Measurements from ENCODE around the gene GAA.
"Not testable (repeated sequence)": the region's sequence is repeated elsewhere in the genome, so short reads cannot be mapped to it uniquely, and the experiment has no call there.

Gene GAA

GRCh38 chr17:80083136-80083661 is 18.2 kb upstream of the GAA start:
- DNase-seq (ENCODE audit: low spot score) = no peak

DNA sequence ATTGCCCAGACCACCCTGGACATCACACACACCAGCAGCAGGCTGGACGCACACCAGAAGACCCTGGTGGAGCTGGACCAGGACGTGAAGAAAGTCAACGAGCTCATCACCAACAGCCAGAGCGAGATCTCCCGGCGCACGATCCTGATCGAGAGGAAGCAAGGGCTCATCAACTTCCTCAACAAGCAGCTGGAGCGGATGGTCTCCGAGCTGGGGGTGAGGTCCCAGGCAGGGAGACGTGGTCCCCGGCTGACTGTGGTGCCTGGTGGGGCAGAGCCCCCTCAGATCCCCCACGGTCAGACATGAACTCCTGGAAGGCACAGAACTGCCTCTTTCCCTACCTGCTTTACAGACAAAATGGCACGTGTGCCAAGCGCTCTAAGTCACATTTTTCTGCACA is 16.6 kb upstream of the GAA start:
- DNase-seq (ENCODE audit: low spot score) = no peak

- DNase-seq (ENCODE audit: low spot score) = no peak
Observed at GRCh38 chr17:80086081-80086480, 15.3 kb upstream of the GAA start.

GRCh38 chr17:80086616-80087015 is 14.8 kb upstream of the GAA start:
- DNase-seq (ENCODE audit: low spot score) = no peak

DNA sequence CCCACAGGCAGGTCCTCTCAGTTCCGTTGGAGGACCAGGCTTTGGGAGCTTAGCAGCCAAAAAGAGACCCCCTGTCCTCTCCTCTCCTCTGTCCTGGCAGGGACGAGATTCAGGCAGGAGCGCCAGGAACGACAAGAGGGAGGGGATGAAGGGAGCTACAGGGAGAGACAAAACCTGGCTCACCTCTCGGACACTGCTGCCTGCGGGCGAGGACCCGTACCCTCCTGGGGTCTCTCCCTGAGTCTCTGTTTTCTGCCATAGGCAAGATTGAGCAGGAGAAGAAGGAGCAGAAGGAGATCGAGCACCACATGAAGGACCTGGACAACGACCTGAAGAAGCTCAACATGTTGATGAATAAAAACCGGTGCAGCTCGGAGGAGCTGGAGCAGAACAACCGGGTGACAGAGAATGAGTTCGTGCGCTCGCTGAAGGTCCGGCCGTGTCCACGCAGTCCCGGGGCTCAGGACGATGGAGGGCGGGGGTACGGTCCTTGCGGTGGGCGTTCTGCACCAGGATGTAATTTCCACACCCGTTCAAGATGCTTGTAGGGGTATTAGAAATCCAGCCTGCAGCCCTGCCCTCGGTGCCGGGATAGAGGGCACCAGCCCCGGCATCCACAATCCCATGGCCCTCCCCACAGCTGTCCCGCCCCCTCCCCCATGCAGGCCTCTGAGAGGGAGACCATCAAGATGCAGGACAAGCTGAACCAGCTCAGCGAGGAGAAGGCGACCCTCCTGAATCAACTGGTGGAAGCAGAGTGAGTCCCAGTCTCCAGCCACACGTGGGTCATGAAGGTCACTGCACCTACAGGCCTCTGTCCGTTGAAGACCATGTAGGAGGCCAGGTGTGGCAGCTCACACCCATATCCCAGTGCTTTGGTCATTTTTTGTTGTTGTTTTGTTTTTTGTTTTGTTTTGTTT is 13.8 kb upstream of the GAA start:
- no peak for DNase-seq (ENCODE audit: low spot score)

GRCh38 chr17:80089762-80090161 is 11.6 kb upstream of the GAA start:
- DNase-seq (ENCODE audit: low spot score) = no peak

- not testable (repeated sequence) for DNase-seq (ENCODE audit: low spot score)
Observed at GRCh38 chr17:80090164-80090563, 11.2 kb upstream of the GAA start.

DNA sequence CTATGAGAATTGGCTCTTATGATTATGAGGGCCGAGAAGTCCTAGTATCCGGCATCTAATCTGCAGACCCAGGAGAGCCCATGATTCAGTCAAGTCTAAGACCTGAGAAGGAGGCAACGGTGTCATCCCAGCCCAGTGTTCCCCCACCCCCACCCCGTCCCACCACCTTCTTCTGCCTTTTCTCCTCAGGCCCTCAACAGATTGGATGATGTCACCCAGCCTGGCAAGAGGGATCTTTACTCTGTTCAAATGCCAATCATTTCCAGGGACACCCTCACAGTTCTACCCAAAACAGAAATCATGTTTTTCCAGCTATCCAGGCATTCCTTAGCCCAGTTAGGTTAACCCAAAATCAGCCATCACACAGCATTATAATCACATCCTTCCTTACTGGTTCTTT is 10.0 kb upstream of the GAA start:
- DNase-seq (ENCODE audit: low spot score) = no peak

GRCh38 chr17:80092959-80093358 is 8.4 kb upstream of the GAA start:
- no peak for DNase-seq (ENCODE audit: low spot score)

DNA sequence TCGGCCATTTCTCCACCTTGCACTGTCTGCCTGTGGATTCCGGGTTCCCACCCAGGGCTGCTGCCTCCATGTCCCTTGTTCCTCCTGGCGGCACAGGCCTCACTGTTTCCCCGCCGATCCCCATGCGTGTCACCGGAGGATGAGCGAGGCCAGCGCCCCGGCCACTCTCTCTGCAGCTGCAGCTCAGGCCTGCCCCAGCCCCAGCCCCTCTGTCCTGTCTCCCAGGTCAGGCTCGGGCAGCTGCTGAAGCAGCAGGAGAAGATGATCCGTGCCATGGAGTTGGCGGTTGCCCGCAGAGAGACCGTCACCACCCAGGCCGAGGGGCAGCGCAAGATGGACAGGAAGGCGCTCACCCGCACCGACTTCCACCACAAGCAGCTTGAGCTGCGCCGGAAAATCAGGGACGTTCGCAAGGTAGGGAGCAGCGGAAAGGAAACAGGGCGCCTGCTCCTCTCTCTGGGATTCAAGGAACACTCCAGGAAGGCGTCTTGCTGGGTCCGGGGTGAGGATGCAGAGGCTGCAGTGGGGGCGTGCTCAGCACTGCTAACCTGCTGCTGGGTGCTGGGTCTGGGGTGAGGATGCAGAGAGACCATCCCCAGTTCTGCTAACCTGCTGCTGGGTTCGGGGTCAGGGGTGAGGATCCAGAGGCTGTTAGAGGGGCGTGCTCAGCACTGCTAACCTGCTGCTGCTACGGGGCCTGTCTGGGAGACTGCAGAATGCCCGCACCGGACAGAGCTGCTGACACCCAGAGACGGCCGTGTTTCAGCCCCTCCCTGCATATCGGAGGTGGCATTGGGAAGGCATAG is 6.1 kb upstream of the GAA start:
- no peak for DNase-seq (ENCODE audit: low spot score)

DNA sequence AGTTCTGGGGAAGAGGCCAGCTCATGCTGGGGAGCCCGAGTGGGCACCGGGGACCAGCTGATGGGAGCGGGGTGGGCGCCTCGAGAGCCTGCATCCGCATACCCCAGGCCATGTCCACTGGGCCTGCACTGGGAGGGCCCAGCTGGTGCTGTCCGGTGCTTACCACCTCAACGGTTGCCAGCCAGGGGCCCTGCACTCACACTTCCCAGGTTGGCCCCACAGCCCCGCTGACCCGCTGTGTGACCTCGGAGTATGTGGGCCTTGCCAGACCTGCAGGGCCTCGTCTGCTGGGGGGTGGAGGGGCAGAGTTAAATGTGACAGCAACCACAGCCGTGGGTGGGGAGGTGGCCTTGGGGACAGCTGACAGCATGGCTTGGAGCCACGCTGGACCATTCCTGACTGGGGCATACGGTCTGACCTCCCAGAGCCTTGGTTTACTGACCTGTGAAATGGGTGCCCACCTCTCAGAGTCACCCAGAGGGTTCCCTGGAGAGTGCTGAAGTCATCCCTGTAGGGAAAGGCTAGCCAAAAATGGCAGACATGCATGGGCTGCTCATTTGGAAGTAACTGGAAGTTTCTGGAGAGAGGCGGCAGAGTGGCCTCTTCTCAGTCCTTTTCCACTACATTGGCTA is 5.4 kb upstream of the GAA start:
- DNase-seq (ENCODE audit: low spot score) = no peak

- no peak for DNase-seq (ENCODE audit: low spot score)
Observed at GRCh38 chr17:80096561-80097021, 4.8 kb upstream of the GAA start.

- DNase-seq (ENCODE audit: low spot score) = no peak
Observed at GRCh38 chr17:80097127-80097621, 4.2 kb upstream of the GAA start.

GRCh38 chr17:80097844-80098691 is 3.3 kb upstream of the GAA start:
- no peak for DNase-seq (ENCODE audit: low spot score)

DNA sequence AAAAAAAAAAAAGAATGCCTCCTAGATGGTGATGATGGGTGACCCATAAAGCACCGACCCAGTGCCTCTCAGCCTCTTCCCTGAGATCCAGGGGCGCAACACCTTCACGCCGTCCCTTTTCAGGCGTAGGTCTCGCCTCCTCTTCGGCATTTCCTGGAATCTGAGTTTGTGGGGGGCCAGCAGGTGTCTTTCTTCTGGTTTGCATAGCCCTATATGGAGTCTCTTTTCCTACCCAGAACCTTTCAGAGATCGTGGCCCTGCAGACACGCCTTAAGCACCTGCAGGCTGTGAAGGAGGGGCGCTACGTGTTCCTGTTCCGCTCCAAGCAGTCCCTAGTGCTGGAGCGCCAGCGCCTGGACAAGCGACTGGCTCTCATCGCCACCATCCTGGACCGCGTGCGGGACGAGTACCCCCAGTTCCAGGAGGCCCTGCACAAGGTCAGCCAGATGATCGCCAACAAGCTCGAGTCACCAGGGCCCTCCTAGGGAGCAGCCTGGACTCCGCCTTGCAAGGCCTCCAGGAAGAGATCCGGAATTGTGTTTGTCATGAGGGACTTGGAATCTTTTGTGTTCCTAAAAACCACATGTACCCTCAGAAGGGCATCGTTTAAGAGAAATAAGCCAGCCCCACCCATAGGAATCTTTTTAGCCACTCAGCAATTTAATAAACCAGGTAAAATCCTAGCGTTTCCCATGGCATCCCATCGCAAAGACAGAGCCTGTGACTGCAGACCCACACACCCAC is 1.9 kb upstream of the GAA start:
- peak; percentile 43 for DNase-seq (ENCODE audit: low spot score)

DNA sequence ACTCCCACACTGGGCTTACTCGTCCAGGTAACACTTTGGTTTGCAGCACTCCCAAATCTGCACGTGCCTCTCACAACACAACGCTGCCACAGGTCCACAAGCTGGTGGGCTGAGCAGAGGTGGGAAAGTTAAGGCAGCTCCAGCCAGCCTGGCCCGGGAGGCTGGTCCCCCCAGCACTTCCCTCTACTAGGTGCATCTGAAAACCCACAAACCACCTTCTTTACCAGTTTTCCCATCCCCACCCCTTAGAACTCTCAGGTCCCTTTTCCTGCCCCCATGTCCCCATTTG is 1.4 kb upstream of the GAA start:
- peak; percentile 43 for DNase-seq (ENCODE audit: low spot score)

GRCh38 chr17:80101946-80102663 is 724 bp downstream of the GAA start:
- DNase-seq (ENCODE audit: low spot score) = peak; percentile 74

DNA sequence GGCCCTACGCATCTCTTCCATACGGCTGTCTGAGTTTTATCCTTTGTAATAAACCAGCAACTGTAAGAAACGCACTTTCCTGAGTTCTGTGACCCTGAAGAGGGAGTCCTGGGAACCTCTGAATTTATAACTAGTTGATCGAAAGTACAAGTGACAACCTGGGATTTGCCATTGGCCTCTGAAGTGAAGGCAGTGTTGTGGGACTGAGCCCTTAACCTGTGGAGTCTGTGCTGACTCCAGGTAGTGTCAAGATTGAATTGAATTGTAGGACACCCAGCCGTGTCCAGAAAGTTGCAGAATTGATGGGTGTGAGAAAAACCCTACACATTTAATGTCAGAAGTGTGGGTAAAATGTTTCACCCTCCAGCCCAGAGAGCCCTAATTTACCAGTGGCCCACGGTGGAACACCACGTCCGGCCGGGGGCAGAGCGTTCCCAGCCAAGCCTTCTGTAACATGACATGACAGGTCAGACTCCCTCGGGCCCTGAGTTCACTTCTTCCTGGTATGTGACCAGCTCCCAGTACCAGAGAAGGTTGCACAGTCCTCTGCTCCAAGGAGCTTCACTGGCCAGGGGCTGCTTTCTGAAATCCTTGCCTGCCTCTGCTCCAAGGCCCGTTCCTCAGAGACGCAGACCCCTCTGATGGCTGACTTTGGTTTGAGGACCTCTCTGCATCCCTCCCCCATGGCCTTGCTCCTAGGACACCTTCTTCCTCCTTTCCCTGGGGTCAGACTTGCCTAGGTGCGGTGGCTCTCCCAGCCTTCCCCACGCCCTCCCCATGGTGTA is 1.5 kb downstream of the GAA start:
- no peak for DNase-seq (ENCODE audit: low spot score)

GRCh38 chr17:80103449-80104085 is 2.2 kb downstream of the GAA start:
- no peak for DNase-seq (ENCODE audit: low spot score)
